SJSA1 (cell line): ENCODE measurements around the gene TTC13. TPM values are rescaled to one million over a fixed set of nuclear protein-coding genes. Genes with fewer than 3 reads are reported as not detected.

Experiments
- DNase-seq, 2 experiments: peaks; one replicate each; pipeline ENCODE4 v3.0.0-alpha.2; 2015 to 2020; ENCODE audit warnings: low spot score in 2 of 2, low read depth in 1 of 2
- H3K27ac ChIP-seq: fragments of 250-450 bp; sonication (Bioruptor Pico); 2 replicates; pipeline ENCODE4 v1.5.1; 2020; ENCODE audit warnings: mild to moderate bottlenecking, moderate library complexity
- H3K27me3 ChIP-seq: fragments of 250-450 bp; sonication (Bioruptor Pico); replicated peaks from 2 replicates; pipeline ENCODE4 v1.5.1; 2020; ENCODE audit warnings: mild to moderate bottlenecking, moderate library complexity
- H3K36me3 ChIP-seq: fragments of 250-450 bp; sonication (Bioruptor Pico); 2 replicates; pipeline ENCODE4 v1.5.1; 2020; ENCODE audit warnings: mild to moderate bottlenecking
- H3K4me1 ChIP-seq: fragments of 250-450 bp; sonication (Bioruptor Pico); replicated peaks from 2 replicates; pipeline ENCODE4 v1.6.1; 2021; ENCODE audit warnings: mild to moderate bottlenecking
- H3K4me3 ChIP-seq: fragments of 250-450 bp; sonication (Bioruptor Pico); 2 replicates; pipeline ENCODE4 v1.5.1; 2020; ENCODE audit warnings: mild to moderate bottlenecking
- H3K9me3 ChIP-seq: fragments of 250-450 bp; sonication (Bioruptor Pico); replicated peaks from 2 replicates; pipeline ENCODE4 v1.5.1; 2020; ENCODE audit warnings: mild to moderate bottlenecking
- total RNA-seq: library from RNA; depleted of rRNA; stranded (reverse); fragments of >200 nt; shearing (Covaris generic); gene quantifications from 2 replicates; pipeline ENCODE4 v1.2.3, GENCODE V29; 2014

TTC13 gene
- total RNA-seq, 1 experiment from 2014 or later: 9.9 TPM

- no peaks in the 10 kb centered on the region for H3K4me1 ChIP-seq
- no peaks in the 10 kb centered on the region for H3K36me3 ChIP-seq
- no peak overlapping the region for H3K27ac ChIP-seq
- no peaks in the 10 kb centered on the region for H3K27me3 ChIP-seq
- no peak overlapping the region for H3K4me3 ChIP-seq
- H3K9me3 ChIP-seq: no peaks in the 10 kb centered on the region
- DNase-seq: no peak
These were observed 56.0 kb downstream of the TTC13 start for GRCh38 chr1:230922620-230923019.

- no peaks in the 10 kb centered on the region for H3K9me3 ChIP-seq
- no peak overlapping the region for H3K27ac ChIP-seq
- no peak for DNase-seq
- H3K27me3 ChIP-seq: no peaks in the 10 kb centered on the region
- H3K36me3 ChIP-seq: no peaks in the 10 kb centered on the region
- no peaks in the 10 kb centered on the region for H3K4me1 ChIP-seq
- no peak overlapping the region for H3K4me3 ChIP-seq
These were observed 59.5 kb downstream of the TTC13 start for GRCh38 chr1:230919207-230919606.

- no peaks in the 10 kb centered on the region for H3K9me3 ChIP-seq
- H3K36me3 ChIP-seq: no peaks in the 10 kb centered on the region
- no peaks in the 10 kb centered on the region for H3K27me3 ChIP-seq
- DNase-seq: peak; percentile 62 to 70
- H3K4me1 ChIP-seq: no peaks in the 10 kb centered on the region
- H3K27ac ChIP-seq: no peak overlapping the region
- H3K4me3 ChIP-seq: no peak overlapping the region
These were observed 61.2 kb downstream of the TTC13 start for GRCh38 chr1:230917284-230918135.

GRCh38 chr1:230916587-230917283, 61.9 kb downstream of the TTC13 start:
- Histone ChIP-seq H3K4me1 (no peaks in the 10 kb centered on the region), H3K27me3 (no peaks in the 10 kb centered on the region), H3K4me3 (no peak overlapping the region), H3K9me3 (no peaks in the 10 kb centered on the region), H3K27ac (no peak overlapping the region), H3K36me3 (no peaks in the 10 kb centered on the region)
- no peak for DNase-seq

GRCh38 chr1:230915078-230915477, 63.6 kb downstream of the TTC13 start:
- Histone ChIP-seq H3K36me3 (no peaks in the 10 kb centered on the region), H3K4me3 (no peak overlapping the region), H3K27ac (no peak overlapping the region), H3K9me3 (no peaks in the 10 kb centered on the region), H3K4me1 (no peaks in the 10 kb centered on the region), H3K27me3 (no peaks in the 10 kb centered on the region)
- no peak for DNase-seq

- no peaks in the 10 kb centered on the region for H3K27me3 ChIP-seq
- H3K27ac ChIP-seq: no peak overlapping the region
- DNase-seq: no peak
- H3K9me3 ChIP-seq: no peaks in the 10 kb centered on the region
- H3K4me1 ChIP-seq: no peaks in the 10 kb centered on the region
- H3K4me3 ChIP-seq: no peak overlapping the region
- H3K36me3 ChIP-seq: no peaks in the 10 kb centered on the region
These were observed 65.2 kb downstream of the TTC13 start for GRCh38 chr1:230913496-230913895.

- no peak for DNase-seq
- Histone ChIP-seq H3K4me1 (peaks cover 6% of the 10 kb centered on the region), H3K36me3 (no peaks in the 10 kb centered on the region), H3K27ac (no peak overlapping the region), H3K4me3 (no peak overlapping the region), H3K9me3 (no peaks in the 10 kb centered on the region), H3K27me3 (no peaks in the 10 kb centered on the region)
These were observed 67.9 kb downstream of the TTC13 start for GRCh38 chr1:230910755-230911117.

- Histone ChIP-seq H3K9me3 (no peaks in the 10 kb centered on the region), H3K27ac (no peak overlapping the region), H3K27me3 (no peaks in the 10 kb centered on the region), H3K4me1 (peaks cover 12% of the 10 kb centered on the region), H3K4me3 (no peak overlapping the region), H3K36me3 (no peaks in the 10 kb centered on the region)
- no peak for DNase-seq
These were observed 68.5 kb downstream of the TTC13 start for GRCh38 chr1:230909974-230910754.

GRCh38 chr1:230907472-230908205, 71.0 kb downstream of the TTC13 start:
- Histone ChIP-seq H3K27me3 (no peaks in the 10 kb centered on the region), H3K4me1 (peaks cover 14% of the 10 kb centered on the region), H3K27ac (no peak overlapping the region), H3K9me3 (no peaks in the 10 kb centered on the region), H3K4me3 (no peak overlapping the region), H3K36me3 (no peaks in the 10 kb centered on the region)
- DNase-seq: no peak

GRCh38 chr1:230906226-230906625, 72.4 kb downstream of the TTC13 start:
- H3K36me3 ChIP-seq: no peaks in the 10 kb centered on the region
- H3K4me3 ChIP-seq: no peak overlapping the region
- peaks cover 14% of the 10 kb centered on the region for H3K4me1 ChIP-seq
- H3K27ac ChIP-seq: peak overlapping the region; percentile 20; the same call in 1 of the 2 replicates
- no peak for DNase-seq
- H3K9me3 ChIP-seq: no peaks in the 10 kb centered on the region
- no peaks in the 10 kb centered on the region for H3K27me3 ChIP-seq

GRCh38 chr1:230905733-230906132, 72.9 kb downstream of the TTC13 start:
- no peaks in the 10 kb centered on the region for H3K27me3 ChIP-seq
- DNase-seq: peak; percentile 65 to 70
- no peaks in the 10 kb centered on the region for H3K36me3 ChIP-seq
- peaks cover 15% of the 10 kb centered on the region for H3K4me1 ChIP-seq
- peak overlapping the region; percentile 59 for H3K27ac ChIP-seq
- no peak overlapping the region for H3K4me3 ChIP-seq
- H3K9me3 ChIP-seq: no peaks in the 10 kb centered on the region

- peaks cover 18% of the 10 kb centered on the region for H3K4me1 ChIP-seq
- no peaks in the 10 kb centered on the region for H3K36me3 ChIP-seq
- no peak overlapping the region for H3K4me3 ChIP-seq
- no peaks in the 10 kb centered on the region for H3K27me3 ChIP-seq
- H3K9me3 ChIP-seq: no peaks in the 10 kb centered on the region
- no peak for DNase-seq
- H3K27ac ChIP-seq: no peak overlapping the region
These were observed 76.2 kb downstream of the TTC13 start for GRCh38 chr1:230902349-230902923.

GRCh38 chr1:230901671-230902070, 77.0 kb downstream of the TTC13 start:
- Histone ChIP-seq H3K36me3 (no peaks in the 10 kb centered on the region), H3K27ac (no peak overlapping the region), H3K9me3 (no peaks in the 10 kb centered on the region), H3K27me3 (no peaks in the 10 kb centered on the region), H3K4me1 (peaks cover 18% of the 10 kb centered on the region), H3K4me3 (no peak overlapping the region)
- DNase-seq: no peak
